B cell (primary cell): ENCODE measurements around the gene IL17B. TPM values are rescaled to one million over a fixed set of nuclear protein-coding genes. Genes with fewer than 3 reads are reported as not detected.
"Not testable (repeated sequence)": the region's sequence is repeated elsewhere in the genome, so short reads cannot be mapped to it uniquely, and the experiment has no call there.

Source experiments
- ATAC-seq: fragments of 200-7000 bp; cut with Tn5 transposase; one replicate; pipeline ENCODE4 v1.10.0; 2021; ENCODE audit warnings: low read depth, mild to moderate bottlenecking, moderate number of reproducible peaks, moderate library complexity
- CTCF ChIA-PET: fragments of 350-600 bp; sonication (Branson Sonifier 250); formaldehyde crosslinking; loops from one replicate; lab custom pipeline; 2021; ENCODE audit warnings: antibody characterized with exemption, inconsistent platforms; lab: Charles Lee
- POLR2A ChIA-PET: fragments of 350-600 bp; sonication (Branson Sonifier 250); formaldehyde crosslinking; loops from one replicate; lab custom pipeline; 2021; ENCODE audit warnings: antibody characterized with exemption; lab: Charles Lee
- DNase-seq: peaks from one replicate; pipeline ENCODE4 v3.0.0; 2013
- H2AFZ ChIP-seq: 2 replicates; pipeline ENCODE4 v1.6.1; 2012; ENCODE audit warnings: mild to moderate bottlenecking, low read depth, low read length; ENCODE audit not compliant: insufficient read depth, poor library complexity, severe bottlenecking
- H3K27ac ChIP-seq, 2 donors: 1 replicate in 1 of 2; 2 replicates in 1 of 2; pipeline ENCODE4 v1.5.1; 2012 to 2013; ENCODE audit warnings: low read length in 2 of 2, mild to moderate bottlenecking in 2 of 2, moderate library complexity in 1 of 2
- H3K27me3 ChIP-seq, 4 experiments: fragments of 200-600 bp in 1 of 4; sonication (generic) in 1 of 4; replicated peaks in 1 of 4; 1 replicate in 2 of 4; 2 replicates in 2 of 4; pipeline versions ENCODE4 v1.6.1 to v1.7.0; 2013 to 2016; ENCODE audit warnings: low read length in 3 of 4, mild to moderate bottlenecking in 2 of 4, mixed read lengths in 1 of 4, moderate library complexity in 1 of 4; ENCODE audit not compliant: insufficient read depth in 4 of 4, control insufficient read depth in 3 of 4; ENCODE audit errors: control extremely low read depth in 1 of 4
- H3K36me3 ChIP-seq, 2 experiments: replicated peaks in 1 of 2; 1 replicate in 1 of 2; 2 replicates in 1 of 2; pipeline versions ENCODE4 v1.6.1 to v1.7.1; 2013; ENCODE audit warnings: low read length in 1 of 2; ENCODE audit not compliant: insufficient read depth in 2 of 2, control insufficient read depth in 1 of 2; ENCODE audit errors: control extremely low read depth in 1 of 2, extremely low read depth in 1 of 2
- H3K4me1 ChIP-seq, 2 donors: fragments of 200-600 bp in 1 of 2; sonication (generic) in 1 of 2; 1 replicate in 1 of 2; 2 replicates in 1 of 2; pipeline versions ENCODE4 v1.5.1 to v1.6.1; 2013 to 2017; ENCODE audit warnings: low read length in 2 of 2; ENCODE audit not compliant: control insufficient read depth in 2 of 2, insufficient read depth in 2 of 2
- H3K4me2 ChIP-seq: replicated peaks from 2 replicates; pipeline ENCODE3; 2012; ENCODE audit warnings: mild to moderate bottlenecking, low read depth, low read length; ENCODE audit not compliant: poor library complexity, severe bottlenecking
- H3K4me3 ChIP-seq, 5 experiments: fragments of 200-600 bp in 1 of 5; sonication (generic) in 1 of 5; 1 replicate in 3 of 5; 2 replicates in 2 of 5; pipeline versions ENCODE4 v1.5.1 to v1.7.0; 2011 to 2016; ENCODE audit warnings: low read length in 4 of 5, mild to moderate bottlenecking in 4 of 5, low read depth in 2 of 5, control low read depth in 1 of 5, moderate library complexity in 1 of 5; ENCODE audit not compliant: insufficient read depth in 1 of 5; ENCODE audit errors: control extremely low read depth in 1 of 5, extremely low read depth in 1 of 5
- H3K79me2 ChIP-seq: fragments of 200-600 bp; sonication (generic); one replicate; pipeline ENCODE4 v1.6.0; 2016; ENCODE audit warnings: low read length; ENCODE audit not compliant: control insufficient read depth, insufficient read depth
- H3K9ac ChIP-seq: fragments of 200-600 bp; sonication (generic); 2 replicates; pipeline ENCODE4 v1.6.1; 2017; ENCODE audit warnings: mild to moderate bottlenecking, low read length, moderate library complexity
- H3K9me3 ChIP-seq, 3 donors: one replicate each; pipeline versions ENCODE4 v1.6.1 to v1.7.1; 2013; ENCODE audit warnings: low read length in 2 of 3; ENCODE audit not compliant: control insufficient read depth in 2 of 3, insufficient read depth in 1 of 3; ENCODE audit errors: control extremely low read depth in 1 of 3
- H4K20me1 ChIP-seq: 2 replicates; pipeline ENCODE4 v1.6.0; 2012; ENCODE audit warnings: mild to moderate bottlenecking, low read length; ENCODE audit not compliant: insufficient read depth, control insufficient read depth, poor library complexity, severe bottlenecking
- H3K27ac Mint-ChIP-seq: one replicate; pipeline ENCODE4 v1.8.0; 2021; ENCODE audit warnings: mixed read lengths
- H3K27me3 Mint-ChIP-seq: one replicate; pipeline ENCODE4 v1.8.0; 2021; ENCODE audit warnings: mixed read lengths
- H3K4me1 Mint-ChIP-seq: one replicate; pipeline ENCODE4 v1.8.0; 2021; ENCODE audit warnings: mixed read lengths
- H3K4me3 Mint-ChIP-seq: one replicate; pipeline ENCODE4 v1.8.0; 2021; ENCODE audit warnings: mixed read lengths
- H3K9me3 Mint-ChIP-seq: one replicate; pipeline ENCODE4 v1.8.0; 2022; ENCODE audit warnings: mixed read lengths; ENCODE audit not compliant: insufficient read depth
- CTCF ChIP-seq: fragments of 200-600 bp; IDR thresholded peaks from one replicate; pipeline ENCODE4 v1.8.0; 2022; ENCODE audit warnings: antibody characterized with exemption, mild to moderate bottlenecking
- EZH2 ChIP-seq: IDR thresholded peaks from 2 replicates; pipeline ENCODE4 v1.6.1; 2012; ENCODE audit warnings: borderline replicate concordance, low read depth, mild to moderate bottlenecking, moderate library complexity, low read length; ENCODE audit not compliant: insufficient read depth, poor library complexity, severe bottlenecking
- WGBS: methylation state at CpG from one replicate; pipeline ENCODE4 v1.1.5; 2013; ENCODE audit warnings: missing lambda C conversion rate; ENCODE audit not compliant: insufficient coverage; 5-methylcytosine and 5-hydroxymethylcytosine counted together
- intact Hi-C: fragments of 100-400 bp; cut with micrococcal nuclease; formaldehyde crosslinking; loops from one replicate; pipeline ENCODE4 v1.10.0; 2022
- polyA plus RNA-seq: library from polyadenylated mRNA; depleted of rRNA; stranded (reverse); fragments of >200 nt; gene quantifications from 2 replicates; pipeline ENCODE4 v1.2.3, GENCODE V29; 2012
- total RNA-seq, 2 donors: library from RNA; stranded (reverse); fragments of 120-200 nt in 1 of 2; gene quantifications; 1 replicate in 1 of 2; 2 replicates in 1 of 2; pipeline versions ENCODE4 v1.2.3 to v1.2.4, GENCODE V29; 2013 to 2022

The IL17B gene
- total and polyA plus RNA-seq, 2 donors (not counting 1 experiment from before 2014, with no cell fraction given), result not detected

- Histone ChIP-seq H3K4me2 (no peak overlapping the region), H3K27ac (no peak overlapping the region), H3K9ac (no peak overlapping the region), H3K36me3 (no peaks in the 10 kb centered on the region), H2AFZ (no peak overlapping the region), H3K79me2 (no peaks in the 10 kb centered on the region), H3K27me3 (peaks cover 0 to 2% (median 0%) of the 10 kb centered on the region in 4 experiments), H3K4me3 (no peak overlapping the region), H3K4me1 (no peaks in the 10 kb centered on the region), H3K9me3 (peaks cover 0 to 2% (median 0%) of the 10 kb centered on the region in 3 donors), H4K20me1 (no peaks in the 10 kb centered on the region)
- no peak for TF ChIP-seq EZH2
- no peak for TF ChIP-seq CTCF
- POLR2A ChIA-PET, result no interaction called here
- no peak overlapping the region for H3K4me3 Mint-ChIP-seq
- peaks cover 17% of the 10 kb centered on the region for H3K27me3 Mint-ChIP-seq
- CTCF ChIA-PET, result no interaction called here
- H3K27ac Mint-ChIP-seq, result no peak overlapping the region
- no peaks in the 10 kb centered on the region for H3K9me3 Mint-ChIP-seq
- ATAC-seq (no peak), DNase-seq (no peak)
- intact Hi-C loops, result no loop called here
- H3K4me1 Mint-ChIP-seq, result no peaks in the 10 kb centered on the region
Measured at GRCh38 chr5:149399775-149400174, 20.7 kb upstream of the IL17B start.

GRCh38 chr5:149398747-149399266 lies 19.7 kb upstream of the IL17B start:
- DNase-seq, H3K4me1 ChIP-seq, H2AFZ ChIP-seq, POLR2A ChIA-PET, H3K4me3 Mint-ChIP-seq, H3K27ac ChIP-seq, H4K20me1 ChIP-seq, H3K9ac ChIP-seq, H3K4me1 Mint-ChIP-seq, CTCF ChIA-PET, H3K9me3 Mint-ChIP-seq, H3K27ac Mint-ChIP-seq, ATAC-seq, H3K27me3 ChIP-seq, H3K9me3 ChIP-seq, intact Hi-C loops, H3K4me2 ChIP-seq, H3K79me2 ChIP-seq, H3K36me3 ChIP-seq, H3K4me3 ChIP-seq: not testable (repeated sequence)
- peaks cover 17% of the 10 kb centered on the region for H3K27me3 Mint-ChIP-seq
- 71% methylated on average over 6 of the region's 7 CpGs for WGBS
